HG03439 (cell line): ENCODE data around the gene PPM1K.

Source experiments
- ATAC-seq: cut with Tn5 transposase; IDR thresholded peaks from one replicate; pipeline ENCODE4 v1.9.1; 2021; ENCODE audit warnings: mild to moderate bottlenecking, moderate library complexity; ENCODE audit not compliant: unreplicated experiment

Gene PPM1K

GRCh38 chr4:88277711-88278225 lies 6.6 kb downstream of the PPM1K start:
- no peak for ATAC-seq

GRCh38 chr4:88276952-88277710 lies 7.2 kb downstream of the PPM1K start:
- no peak for ATAC-seq

- no peak for ATAC-seq
These were observed 8.3 kb downstream of the PPM1K start for GRCh38 chr4:88275949-88276515.

- no peak for ATAC-seq
These were observed 8.8 kb downstream of the PPM1K start for GRCh38 chr4:88275516-88275915.

GRCh38 chr4:88268913-88269312 lies 15.4 kb downstream of the PPM1K start:
- no peak for ATAC-seq

GRCh38 chr4:88264336-88264735 lies 20.0 kb downstream of the PPM1K start:
- no peak for ATAC-seq

GRCh38 chr4:88257726-88258125 lies 26.6 kb downstream of the PPM1K start:
- ATAC-seq = no peak

- no peak for ATAC-seq
These were observed 29.2 kb downstream of the PPM1K start for GRCh38 chr4:88255111-88255510.

- ATAC-seq = no peak
These were observed 32.4 kb downstream of the PPM1K start for GRCh38 chr4:88251924-88252323.

GRCh38 chr4:88247148-88247547 lies 37.2 kb downstream of the PPM1K start:
- no peak for ATAC-seq

- ATAC-seq = no peak
These were observed 37.8 kb downstream of the PPM1K start for GRCh38 chr4:88246600-88246999.

- ATAC-seq = no peak
These were observed 39.4 kb downstream of the PPM1K start for GRCh38 chr4:88244816-88245579.

GRCh38 chr4:88244056-88244455 lies 40.3 kb downstream of the PPM1K start:
- no peak for ATAC-seq

- no peak for ATAC-seq
These were observed 42.2 kb downstream of the PPM1K start for GRCh38 chr4:88242144-88242543.

GRCh38 chr4:88240297-88240714 lies 44.1 kb downstream of the PPM1K start:
- ATAC-seq = no peak

GRCh38 chr4:88230969-88231771 lies 53.2 kb downstream of the PPM1K start:
- ATAC-seq = no peak

- no peak for ATAC-seq
These were observed 53.9 kb downstream of the PPM1K start for GRCh38 chr4:88230461-88230891.

- ATAC-seq = no peak
These were observed 56.6 kb downstream of the PPM1K start for GRCh38 chr4:88227734-88228133.

GRCh38 chr4:88226143-88226542 lies 58.2 kb downstream of the PPM1K start:
- no peak for ATAC-seq

- no peak for ATAC-seq
These were observed 58.9 kb downstream of the PPM1K start for GRCh38 chr4:88225232-88226105.
